ENCODE data around the gene COL15A1. TPM values are rescaled to one million over a fixed set of nuclear protein-coding genes. Genes with fewer than 3 reads are reported as not detected.

Gene COL15A1
- total RNA-seq, 4 donors from 2014 or later: 8.0 to 15.2 (median 12.8) TPM

GRCh38 chr9:99073985-99074901, 130.5 kb downstream of the COL15A1 start:
- Histone ChIP-seq H3K4me3 (replicated peaks in 1 of 3) (no peak overlapping the region), H3K9me3 (no peaks in the 10 kb centered on the region), H3K27ac (no peak overlapping the region), H3K4me1 (no peaks in the 10 kb centered on the region), H3K27me3 (no peaks in the 10 kb centered on the region), H3K36me3 (no peaks in the 10 kb centered on the region)
- DNase-seq: no peak
- TF ChIP-seq CTCF (IDR thresholded peaks at IDR 0.05) (no peak), POLR2A (IDR thresholded peaks at IDR 0.05) (no peak)
- 88 to 90% methylated on average over 8 of the region's 8 CpGs for WGBS, 2 donors
- intact Hi-C loops (cut with DNase I): no loop called here

- no peak for TF ChIP-seq POLR2A (IDR thresholded peaks at IDR 0.05)
- Histone ChIP-seq H3K4me3 (replicated peaks in 1 of 3) (no peak overlapping the region), H3K27ac (no peak overlapping the region), H3K36me3 (no peaks in the 10 kb centered on the region), H3K9me3 (no peaks in the 10 kb centered on the region), H3K27me3 (no peaks in the 10 kb centered on the region), H3K4me1 (no peaks in the 10 kb centered on the region)
- intact Hi-C loops (cut with DNase I): no loop called here
- WGBS, 2 donors: 91 to 97% methylated on average over 3 of the region's 3 CpGs
- no peak for DNase-seq
Observed at GRCh38 chr9:99074902-99075245, 131.2 kb downstream of the COL15A1 start.

GRCh38 chr9:99075246-99075912, 131.7 kb downstream of the COL15A1 start:
- TF ChIP-seq CTCF (IDR thresholded peaks at IDR 0.05): no peak
- TF ChIP-seq POLR2A (IDR thresholded peaks at IDR 0.05): no peak
- WGBS, 2 donors: 38 to 86% methylated on average over 5 to 6 of the region's 6 CpGs
- no peak for DNase-seq

GRCh38 chr9:99076030-99076429, 132.3 kb downstream of the COL15A1 start:
- TF ChIP-seq CTCF (IDR thresholded peaks at IDR 0.05) (no peak), POLR2A (IDR thresholded peaks at IDR 0.05) (no peak)
- 94 to 95% methylated on average over 4 of the region's 4 CpGs for WGBS, 2 donors
- intact Hi-C loops (cut with DNase I): no loop called here
- Histone ChIP-seq H3K4me3 (replicated peaks in 1 of 3) (no peak overlapping the region), H3K4me1 (no peaks in the 10 kb centered on the region), H3K27me3 (no peaks in the 10 kb centered on the region), H3K27ac (no peak overlapping the region), H3K9me3 (no peaks in the 10 kb centered on the region), H3K36me3 (no peaks in the 10 kb centered on the region)
- no peak for DNase-seq

More at GRCh38 chr9:99075246-99075912, 131.7 kb downstream of the COL15A1 start:
- Histone ChIP-seq H3K36me3 (no peaks in the 10 kb centered on the region), H3K4me1 (no peaks in the 10 kb centered on the region), H3K27ac (no peak overlapping the region), H3K4me3 (replicated peaks in 1 of 3) (no peak overlapping the region), H3K27me3 (no peaks in the 10 kb centered on the region), H3K9me3 (no peaks in the 10 kb centered on the region)
- intact Hi-C loops (cut with DNase I): no loop called here

- intact Hi-C loops (cut with DNase I): no loop called here
- Histone ChIP-seq H3K4me3 (replicated peaks in 1 of 3) (no peak overlapping the region), H3K4me1 (no peaks in the 10 kb centered on the region), H3K27me3 (no peaks in the 10 kb centered on the region), H3K9me3 (no peaks in the 10 kb centered on the region), H3K36me3 (no peaks in the 10 kb centered on the region), H3K27ac (no peak overlapping the region)
- TF ChIP-seq POLR2A (IDR thresholded peaks at IDR 0.05) (no peak), CTCF (IDR thresholded peaks at IDR 0.05) (no peak)
- WGBS, 2 donors: 44 to 59% methylated on average over 6 of the region's 6 CpGs
- DNase-seq: no peak
Observed at GRCh38 chr9:99076483-99077171, 132.9 kb downstream of the COL15A1 start.
